Progenitor cell of endocrine pancreas (in vitro differentiated cells): ENCODE data around the gene YOD1. TPM values are rescaled to one million over a fixed set of nuclear protein-coding genes. Genes with fewer than 3 reads are reported as not detected.

Experiments
- DNase-seq: peaks from one replicate; pipeline ENCODE4 v3.0.0; 2021; ENCODE audit warnings: low spot score; ENCODE audit not compliant: unreplicated experiment
- H3K27ac Mint-ChIP-seq: 2 replicates; pipeline ENCODE4 v1.8.0; 2021; ENCODE audit warnings: mild to moderate bottlenecking, moderate library complexity, mixed read lengths
- H3K27me3 Mint-ChIP-seq: 2 replicates; pipeline ENCODE4 v1.8.0; 2021; ENCODE audit warnings: mixed read lengths
- H3K36me3 Mint-ChIP-seq: 2 replicates; pipeline ENCODE4 v1.8.0; 2022; ENCODE audit warnings: mixed read lengths; ENCODE audit not compliant: insufficient read depth
- H3K4me1 Mint-ChIP-seq: 2 replicates; pipeline ENCODE4 v1.8.0; 2021; ENCODE audit warnings: low read depth, mixed read lengths
- H3K4me3 Mint-ChIP-seq: 2 replicates; pipeline ENCODE4 v1.8.0; 2021; ENCODE audit warnings: low read depth, mild to moderate bottlenecking, moderate library complexity, mixed read lengths
- H3K9me3 Mint-ChIP-seq: 2 replicates; pipeline ENCODE4 v1.8.0; 2021; ENCODE audit warnings: low read depth, mixed read lengths
- CTCF ChIP-seq: fragments of 200-600 bp; sonication (generic); IDR thresholded peaks from one replicate; pipeline ENCODE4 v1.5.0; 2021; ENCODE audit warnings: antibody characterized with exemption, mild to moderate bottlenecking; ENCODE audit not compliant: unreplicated experiment
- total RNA-seq: library from RNA; stranded (reverse); gene quantifications from 2 replicates; pipeline ENCODE4 v1.2.1, GENCODE V29; 2021

The YOD1 gene
- total RNA-seq, 1 donor from 2014 or later, result 8.7 TPM

- H3K27me3 Mint-ChIP-seq, result no peaks in the 10 kb centered on the region
- no peaks in the 10 kb centered on the region for H3K9me3 Mint-ChIP-seq
- TF ChIP-seq CTCF, result no peak
- peak; percentile 45 for DNase-seq
- peaks cover under 1% of the 10 kb centered on the region for H3K36me3 Mint-ChIP-seq
- H3K27ac Mint-ChIP-seq, result peak within 1 kb of the TSS; percentile 94
- peaks cover 55% of the 10 kb centered on the region for H3K4me1 Mint-ChIP-seq
- H3K4me3 Mint-ChIP-seq, result peak within 1 kb of the TSS; percentile 90
Measured at GRCh38 chr1:207032528-207033017, 18.4 kb downstream of the YOD1 start, which contains the start of gene C1orf116. Gene C1orf116 (minus strand): TSS chr1:207032756. CDS start chr1:207027598, 5,158 bp downstream.

GRCh38 chr1:207031632-207032264 lies 19.3 kb downstream of the YOD1 start:
- H3K9me3 Mint-ChIP-seq, result no peaks in the 10 kb centered on the region
- TF ChIP-seq CTCF, result no peak
- H3K4me1 Mint-ChIP-seq, result peaks cover 63% of the 10 kb centered on the region
- H3K4me3 Mint-ChIP-seq, result peak overlapping the region; percentile 90
- DNase-seq, result no peak
- peaks cover 6% of the 10 kb centered on the region for H3K36me3 Mint-ChIP-seq
- peak overlapping the region; percentile 94 for H3K27ac Mint-ChIP-seq
- no peaks in the 10 kb centered on the region for H3K27me3 Mint-ChIP-seq

GRCh38 chr1:207031016-207031415 lies 20.0 kb downstream of the YOD1 start:
- Mint-ChIP-seq H3K27ac (peak overlapping the region; percentile 94), H3K4me1 (peaks cover 68% of the 10 kb centered on the region), H3K9me3 (no peaks in the 10 kb centered on the region), H3K36me3 (peaks cover 8% of the 10 kb centered on the region), H3K27me3 (no peaks in the 10 kb centered on the region), H3K4me3 (peak overlapping the region; percentile 90)
- DNase-seq, result no peak
- no peak for TF ChIP-seq CTCF

- Mint-ChIP-seq H3K4me3 (peak overlapping the region; percentile 90), H3K4me1 (peaks cover 72% of the 10 kb centered on the region), H3K9me3 (no peaks in the 10 kb centered on the region), H3K27me3 (no peaks in the 10 kb centered on the region), H3K27ac (peak overlapping the region; percentile 94), H3K36me3 (peaks cover 10% of the 10 kb centered on the region)
- no peak for TF ChIP-seq CTCF
- no peak for DNase-seq
Measured at GRCh38 chr1:207030522-207031009, 20.4 kb downstream of the YOD1 start.

GRCh38 chr1:207029701-207030521 lies 21.1 kb downstream of the YOD1 start:
- Mint-ChIP-seq H3K36me3 (peaks cover 11% of the 10 kb centered on the region), H3K9me3 (no peaks in the 10 kb centered on the region), H3K4me3 (peak overlapping the region; percentile 90), H3K4me1 (peaks cover 77% of the 10 kb centered on the region), H3K27ac (peak overlapping the region; percentile 94), H3K27me3 (no peaks in the 10 kb centered on the region)
- DNase-seq, result no peak
- TF ChIP-seq CTCF, result no peak
